SU-DHL-6 (cell line): Measurements from ENCODE around the gene KRTAP5-6.

Source experiments
- H2AFZ ChIP-seq: fragments of 200-600 bp; sonication (generic); 2 replicates; pipeline ENCODE4 v1.6.1; 2014; ENCODE audit warnings: low read depth, mild to moderate bottlenecking, moderate library complexity, mixed read lengths, antibody characterized with exemption, low read length; ENCODE audit not compliant: severe bottlenecking
- H3F3A ChIP-seq: fragments of 200-600 bp; shearing (Covaris generic); 2 replicates; pipeline ENCODE4 v1.6.0; 2016; ENCODE audit warnings: antibody characterized with exemption, mild to moderate bottlenecking; ENCODE audit not compliant: insufficient read depth
- H3K27ac ChIP-seq: fragments of 200-600 bp; sonication (generic); 2 replicates; pipeline ENCODE4 v1.5.1; 2016; ENCODE audit warnings: low read depth, mild to moderate bottlenecking, low read length, moderate library complexity, mixed read lengths
- H3K27me3 ChIP-seq: fragments of 200-600 bp; sonication (generic), shearing (Covaris generic); 2 replicates; pipeline ENCODE4 v1.6.0; 2014; ENCODE audit warnings: mild to moderate bottlenecking, low read length
- H3K36me3 ChIP-seq: fragments of 200-600 bp; sonication (generic); 2 replicates; pipeline ENCODE4 v1.6.1; 2014; ENCODE audit warnings: mild to moderate bottlenecking, low read length, mixed read lengths
- H3K4me2 ChIP-seq: fragments of 300-600, 200-600 bp; shearing (Covaris generic), sonication (generic); 2 replicates; pipeline ENCODE4 v1.6.0; 2014; ENCODE audit warnings: low read length, low read depth, mild to moderate bottlenecking; ENCODE audit not compliant: poor library complexity, severe bottlenecking
- H3K4me3 ChIP-seq: fragments of 200-600 bp; sonication (generic); 2 replicates; pipeline ENCODE4 v1.5.1; 2014; ENCODE audit warnings: antibody characterized with exemption, low read length, mild to moderate bottlenecking, mixed read lengths; ENCODE audit not compliant: insufficient read depth, poor library complexity, severe bottlenecking
- H3K79me2 ChIP-seq: fragments of 200-600 bp; sonication (generic); 2 replicates; pipeline ENCODE4 v1.6.1; 2014; ENCODE audit warnings: mild to moderate bottlenecking, low read length, moderate library complexity; ENCODE audit not compliant: insufficient read depth
- H3K9ac ChIP-seq: fragments of 200-600 bp; sonication (generic); 2 replicates; pipeline ENCODE4 v1.7.0; 2014; ENCODE audit warnings: mild to moderate bottlenecking, low read length
- H3K9me2 ChIP-seq: fragments of 200-600 bp; sonication (generic); replicated peaks from 2 replicates; pipeline ENCODE4 v1.6.1; 2014; ENCODE audit warnings: low read length; ENCODE audit not compliant: insufficient read depth
- H3K9me3 ChIP-seq: fragments of 200-600 bp; sonication (generic); 2 replicates; pipeline ENCODE4 v1.6.1; 2014; ENCODE audit warnings: low read length, mixed read lengths; ENCODE audit not compliant: insufficient read depth
- H4K20me1 ChIP-seq: fragments of 200-600 bp; sonication (generic); 2 replicates; pipeline ENCODE4 v1.6.1; 2014; ENCODE audit warnings: low read depth, mild to moderate bottlenecking, antibody characterized with exemption, low read length, moderate library complexity, mixed read lengths
- EZH2phosphoT487 ChIP-seq: fragments of 200-600 bp; sonication (generic), shearing (Covaris generic); conservative IDR thresholded peaks from 2 replicates; pipeline ENCODE4 v1.6.1; 2018; ENCODE audit warnings: mild to moderate bottlenecking, antibody characterized with exemption, low read length, moderate library complexity, mixed read lengths
- TF ChIP-seq, protein P1 (sequence below): fragments of 200-600 bp; sonication (generic); IDR thresholded peaks from one replicate; pipeline ENCODE4 v1.5.1; 2017; ENCODE audit warnings: antibody characterized with exemption, mild to moderate bottlenecking, low read length, moderate library complexity; ENCODE audit not compliant: insufficient read depth, poor library complexity, severe bottlenecking

KRTAP5-6 gene

DNA sequence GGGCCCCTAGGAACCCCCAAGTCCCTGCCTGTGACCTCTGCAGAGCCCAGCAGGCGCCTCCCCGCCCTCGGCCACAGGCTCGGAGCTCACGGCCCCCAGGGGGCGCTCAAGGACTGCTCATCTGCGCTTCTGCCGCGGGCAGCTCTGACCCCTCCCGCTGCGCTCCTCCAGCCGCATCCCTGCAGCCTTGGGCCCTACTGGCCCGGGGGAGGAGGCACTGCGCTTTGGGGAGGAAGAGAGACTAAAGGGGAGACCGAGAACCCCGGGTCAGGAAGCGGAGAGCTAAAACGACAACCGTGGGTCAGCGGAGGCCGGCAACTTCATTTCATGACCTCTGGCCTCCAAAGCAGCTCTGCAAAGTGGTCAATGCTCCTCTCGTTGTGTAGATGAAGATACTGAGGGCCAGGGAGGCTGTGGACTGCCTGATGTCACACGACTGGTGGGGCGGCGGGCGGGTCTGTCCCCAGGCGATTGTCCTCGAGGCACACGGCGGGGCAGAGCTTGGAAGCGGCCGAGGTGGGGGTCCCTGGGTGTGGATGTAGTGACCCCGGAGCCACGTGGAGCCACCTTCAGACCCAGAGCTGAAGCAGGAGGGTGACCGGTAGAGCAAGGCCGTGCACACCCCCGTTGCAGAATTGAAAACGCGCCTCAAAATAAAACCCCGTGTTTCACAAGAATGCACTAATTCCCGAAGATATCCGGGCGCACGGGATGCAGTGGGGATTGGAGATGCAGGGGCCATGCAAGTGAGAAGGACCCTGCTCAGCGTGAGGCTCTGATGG lies 2.7 kb upstream of the KRTAP5-6 start:
- TF ChIP-seq, protein P1, sequence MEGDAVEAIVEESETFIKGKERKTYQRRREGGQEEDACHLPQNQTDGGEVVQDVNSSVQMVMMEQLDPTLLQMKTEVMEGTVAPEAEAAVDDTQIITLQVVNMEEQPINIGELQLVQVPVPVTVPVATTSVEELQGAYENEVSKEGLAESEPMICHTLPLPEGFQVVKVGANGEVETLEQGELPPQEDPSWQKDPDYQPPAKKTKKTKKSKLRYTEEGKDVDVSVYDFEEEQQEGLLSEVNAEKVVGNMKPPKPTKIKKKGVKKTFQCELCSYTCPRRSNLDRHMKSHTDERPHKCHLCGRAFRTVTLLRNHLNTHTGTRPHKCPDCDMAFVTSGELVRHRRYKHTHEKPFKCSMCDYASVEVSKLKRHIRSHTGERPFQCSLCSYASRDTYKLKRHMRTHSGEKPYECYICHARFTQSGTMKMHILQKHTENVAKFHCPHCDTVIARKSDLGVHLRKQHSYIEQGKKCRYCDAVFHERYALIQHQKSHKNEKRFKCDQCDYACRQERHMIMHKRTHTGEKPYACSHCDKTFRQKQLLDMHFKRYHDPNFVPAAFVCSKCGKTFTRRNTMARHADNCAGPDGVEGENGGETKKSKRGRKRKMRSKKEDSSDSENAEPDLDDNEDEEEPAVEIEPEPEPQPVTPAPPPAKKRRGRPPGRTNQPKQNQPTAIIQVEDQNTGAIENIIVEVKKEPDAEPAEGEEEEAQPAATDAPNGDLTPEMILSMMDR = peak; percentile 87
- no peak for TF ChIP-seq EZH2phosphoT487
- Histone ChIP-seq H2AFZ (no peak overlapping the region), H3F3A (no peaks in the 10 kb centered on the region), H3K9me3 (no peaks in the 10 kb centered on the region), H3K36me3 (no peaks in the 10 kb centered on the region), H3K9ac (no peak overlapping the region), H3K79me2 (no peaks in the 10 kb centered on the region), H3K4me2 (no peak overlapping the region), H4K20me1 (no peaks in the 10 kb centered on the region), H3K4me3 (no peak overlapping the region), H3K9me2 (no peaks in the 10 kb centered on the region), H3K27ac (no peak overlapping the region), H3K27me3 (no peaks in the 10 kb centered on the region)

DNA sequence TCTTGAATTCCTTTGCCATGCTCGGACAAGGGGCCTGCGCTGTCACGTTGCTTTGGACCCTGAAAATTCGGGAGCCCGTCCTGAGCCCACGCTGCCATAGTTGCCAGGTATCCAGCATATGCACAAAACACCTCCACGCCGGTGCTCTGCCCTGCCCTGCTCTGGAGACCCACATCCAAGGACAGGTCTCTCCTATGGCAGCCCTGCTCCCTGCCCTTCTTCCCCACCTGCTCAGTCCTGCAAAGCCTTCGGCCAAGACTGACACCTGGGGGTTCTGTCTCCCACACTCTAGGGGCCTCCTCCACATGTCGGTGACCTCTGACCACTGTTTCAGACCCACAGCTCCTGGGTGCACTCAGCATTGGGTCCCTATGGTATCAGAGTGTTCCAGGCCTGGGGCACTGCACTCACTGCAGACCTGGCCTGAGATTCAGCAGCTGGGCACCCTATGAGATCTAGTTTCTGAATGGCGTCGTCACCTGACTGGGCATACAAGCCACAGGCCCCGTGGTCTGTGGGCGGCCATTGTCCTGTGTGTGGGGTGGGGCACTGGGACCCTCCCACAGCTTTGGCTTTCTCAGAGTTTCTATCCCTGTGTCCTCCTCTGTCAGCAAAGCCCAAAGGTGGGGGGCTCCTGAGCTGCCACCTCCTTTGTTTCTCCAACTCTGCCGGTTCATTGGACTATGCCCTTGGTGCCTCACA lies 2.0 kb upstream of the KRTAP5-6 start:
- H3K4me3 ChIP-seq = no peak overlapping the region
- no peak overlapping the region for H3K4me2 ChIP-seq
- H3K9me3 ChIP-seq = no peaks in the 10 kb centered on the region
- no peaks in the 10 kb centered on the region for H3K27me3 ChIP-seq
- H4K20me1 ChIP-seq = no peaks in the 10 kb centered on the region
- no peaks in the 10 kb centered on the region for H3K79me2 ChIP-seq
- H3F3A ChIP-seq = no peaks in the 10 kb centered on the region
- no peak overlapping the region for H3K9ac ChIP-seq
- no peaks in the 10 kb centered on the region for H3K36me3 ChIP-seq
- no peaks in the 10 kb centered on the region for H3K9me2 ChIP-seq
- H3K27ac ChIP-seq = no peak overlapping the region
- no peak for TF ChIP-seq EZH2phosphoT487
- TF ChIP-seq, protein P1 = no peak
- H2AFZ ChIP-seq = no peak overlapping the region

DNA sequence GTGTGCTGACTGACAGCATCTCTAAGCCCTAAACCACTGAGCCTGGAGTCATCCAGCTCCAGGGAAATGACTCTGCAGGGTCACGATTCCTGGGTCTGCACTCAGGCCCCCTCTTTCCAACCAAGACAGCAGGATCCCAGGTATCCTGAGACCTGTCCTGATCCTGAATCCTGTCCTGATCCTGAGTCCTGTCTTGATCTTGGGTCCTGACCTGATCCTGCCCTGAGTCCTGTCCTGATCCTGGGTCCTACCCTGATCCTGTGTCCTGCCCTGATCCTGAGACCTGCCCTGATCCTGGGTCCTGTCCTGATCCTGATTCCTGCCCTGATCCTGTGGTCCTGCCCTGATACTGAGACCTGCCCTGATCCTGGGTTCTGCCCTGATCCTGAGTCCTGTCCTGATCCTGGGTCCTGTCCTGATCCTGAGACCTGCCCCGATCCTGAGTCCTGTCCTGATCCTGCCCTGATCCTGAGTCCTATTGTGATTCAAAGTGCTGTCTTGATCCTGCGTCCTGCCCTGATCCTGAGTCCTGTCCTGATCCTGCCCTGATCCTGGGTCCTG lies 1.4 kb upstream of the KRTAP5-6 start:
- Histone ChIP-seq H3K27me3 (no peaks in the 10 kb centered on the region), H3K79me2 (no peaks in the 10 kb centered on the region), H3K36me3 (no peaks in the 10 kb centered on the region), H3K27ac (no peak overlapping the region), H2AFZ (no peak overlapping the region), H3F3A (no peaks in the 10 kb centered on the region), H4K20me1 (no peaks in the 10 kb centered on the region), H3K4me3 (no peak overlapping the region), H3K4me2 (no peak overlapping the region), H3K9me3 (no peaks in the 10 kb centered on the region), H3K9me2 (no peaks in the 10 kb centered on the region), H3K9ac (no peak overlapping the region)
- no peak for TF ChIP-seq EZH2phosphoT487
- TF ChIP-seq, protein P1 = no peak
